Mucosa of rectum (tissue), 2 donors: ENCODE data around the gene PEAK1.

Experiments
- H3K27ac ChIP-seq, 2 donors: one replicate each; pipeline ENCODE4 v1.7.0; 2013; ENCODE audit warnings: inconsistent platforms in 2 of 2, low read depth in 2 of 2, low read length in 2 of 2
- H3K27me3 ChIP-seq, 2 donors: one replicate each; pipeline ENCODE4 v1.7.0; 2013; ENCODE audit warnings: low read length in 2 of 2; ENCODE audit not compliant: control insufficient read depth in 2 of 2, insufficient read depth in 2 of 2
- H3K36me3 ChIP-seq, 2 donors: one replicate each; pipeline ENCODE4 v1.7.0; 2013; ENCODE audit warnings: low read length in 2 of 2; ENCODE audit not compliant: control insufficient read depth in 2 of 2, insufficient read depth in 2 of 2
- H3K4me1 ChIP-seq, 2 donors: one replicate each; pipeline ENCODE4 v1.7.0; 2013; ENCODE audit warnings: low read length in 2 of 2, mild to moderate bottlenecking in 1 of 2; ENCODE audit not compliant: control insufficient read depth in 2 of 2, insufficient read depth in 2 of 2
- H3K4me3 ChIP-seq, 2 donors: one replicate each; pipeline ENCODE4 v1.7.0; 2013; ENCODE audit warnings: low read length in 2 of 2
- H3K9ac ChIP-seq, 2 donors: one replicate each; pipeline ENCODE4 v1.7.0; 2013; ENCODE audit warnings: low read length in 2 of 2, low read depth in 1 of 2, mild to moderate bottlenecking in 1 of 2
- H3K9me3 ChIP-seq, 2 donors: one replicate each; pipeline ENCODE4 v1.7.0; 2013; ENCODE audit warnings: low read length in 2 of 2; ENCODE audit not compliant: control insufficient read depth in 2 of 2
- donor health status: healthy.
- donor health status: Normal muscosa, but diverticular disease.

The PEAK1 gene

GRCh38 chr15:77426377-77426776 lies 6.5 kb upstream of the PEAK1 start:
- no peaks in the 10 kb centered on the region for H3K27me3 ChIP-seq
- H3K36me3 ChIP-seq = no peaks in the 10 kb centered on the region
- H3K4me3 ChIP-seq = no peak overlapping the region
- no peak overlapping the region for H3K9ac ChIP-seq
- peaks cover 2 to 9% of the 10 kb centered on the region in 2 donors for H3K4me1 ChIP-seq
- H3K9me3 ChIP-seq = no peaks in the 10 kb centered on the region
- H3K27ac ChIP-seq = no peak overlapping the region

GRCh38 chr15:77425104-77425503 lies 5.2 kb upstream of the PEAK1 start:
- Histone ChIP-seq H3K9me3 (no peaks in the 10 kb centered on the region), H3K4me3 (no peak overlapping the region), H3K4me1 (peaks cover 2 to 9% of the 10 kb centered on the region in 2 donors)

GRCh38 chr15:77421370-77421700 lies 1.4 kb upstream of the PEAK1 start:
- Histone ChIP-seq H3K9ac (peak overlapping the region; percentile 78 to 85), H3K36me3 (no peaks in the 10 kb centered on the region), H3K27ac (peak overlapping the region; percentile 89 to 93), H3K27me3 (no peaks in the 10 kb centered on the region), H3K4me3 (peak overlapping the region; percentile 91 to 93), H3K9me3 (no peaks in the 10 kb centered on the region), H3K4me1 (peaks cover 10 to 23% of the 10 kb centered on the region in 2 donors)

More at GRCh38 chr15:77425104-77425503, 5.2 kb upstream of the PEAK1 start:
- no peaks in the 10 kb centered on the region for H3K36me3 ChIP-seq
- H3K27ac ChIP-seq = no peak overlapping the region
- no peaks in the 10 kb centered on the region for H3K27me3 ChIP-seq
- H3K9ac ChIP-seq = no peak overlapping the region

GRCh38 chr15:77420610-77421369 lies 886 bp upstream of the PEAK1 start, which contains the start of gene HMG20A:
Gene HMG20A (plus strand): TSS chr15:77420888. CDS start chr15:77458408, 37,520 bp downstream.
- no peaks in the 10 kb centered on the region for H3K27me3 ChIP-seq
- peak within 1 kb of the TSS; percentile 91 to 93 for H3K4me3 ChIP-seq
- peak within 1 kb of the TSS; percentile 91 to 93 for H3K27ac ChIP-seq
- H3K9me3 ChIP-seq = no peaks in the 10 kb centered on the region
- H3K9ac ChIP-seq = peak within 1 kb of the TSS; percentile 78 to 88
- H3K36me3 ChIP-seq = no peaks in the 10 kb centered on the region
- H3K4me1 ChIP-seq = peaks cover 10 to 23% of the 10 kb centered on the region in 2 donors

GRCh38 chr15:77418966-77419835 lies 703 bp downstream of the PEAK1 start:
- peak overlapping the region; percentile 80 to 88 for H3K9ac ChIP-seq
- peaks cover 10 to 23% of the 10 kb centered on the region in 2 donors for H3K4me1 ChIP-seq
- no peaks in the 10 kb centered on the region for H3K36me3 ChIP-seq
- no peaks in the 10 kb centered on the region for H3K27me3 ChIP-seq
- H3K27ac ChIP-seq = peak overlapping the region; percentile 85 to 91
- no peaks in the 10 kb centered on the region for H3K9me3 ChIP-seq
- peak overlapping the region; percentile 88 to 89 for H3K4me3 ChIP-seq

- Histone ChIP-seq H3K27me3 (no peaks in the 10 kb centered on the region), H3K27ac (peak overlapping the region; percentile 85 to 91), H3K4me3 (peak overlapping the region; percentile 88 to 89), H3K9me3 (no peaks in the 10 kb centered on the region), H3K4me1 (peaks cover 10 to 23% of the 10 kb centered on the region in 2 donors), H3K36me3 (no peaks in the 10 kb centered on the region), H3K9ac (peak overlapping the region; percentile 80 to 88)
These were observed 1.4 kb downstream of the PEAK1 start for GRCh38 chr15:77418391-77418965.

- Histone ChIP-seq H3K36me3 (no peaks in the 10 kb centered on the region), H3K4me3 (no peak overlapping the region), H3K4me1 (peaks cover 10 to 21% of the 10 kb centered on the region in 2 donors), H3K27ac (peak overlapping the region; percentile 13 to 91), H3K9ac (no peak overlapping the region), H3K27me3 (no peaks in the 10 kb centered on the region), H3K9me3 (no peaks in the 10 kb centered on the region)
These were observed 2.3 kb downstream of the PEAK1 start for GRCh38 chr15:77417602-77418001.

GRCh38 chr15:77416954-77417353 lies 3.0 kb downstream of the PEAK1 start:
- Histone ChIP-seq H3K9ac (no peak overlapping the region), H3K27me3 (no peaks in the 10 kb centered on the region), H3K36me3 (no peaks in the 10 kb centered on the region), H3K4me3 (no peak overlapping the region), H3K27ac (no peak overlapping the region), H3K9me3 (no peaks in the 10 kb centered on the region), H3K4me1 (peaks cover 10 to 17% of the 10 kb centered on the region in 2 donors)

GRCh38 chr15:77416148-77416455 lies 3.8 kb downstream of the PEAK1 start:
- Histone ChIP-seq H3K27ac (no peak overlapping the region), H3K4me1 (peaks cover 8 to 14% of the 10 kb centered on the region in 2 donors), H3K9me3 (no peaks in the 10 kb centered on the region), H3K9ac (no peak overlapping the region), H3K36me3 (no peaks in the 10 kb centered on the region), H3K27me3 (no peaks in the 10 kb centered on the region), H3K4me3 (no peak overlapping the region)
